GM19397 (cell line): Measurements from ENCODE around the gene SULT1A3.
"Not testable (repeated sequence)": the region's sequence is repeated elsewhere in the genome, so short reads cannot be mapped to it uniquely, and the experiment has no call there.

ENCODE experiments used
- ATAC-seq: cut with Tn5 transposase; IDR thresholded peaks from one replicate; pipeline ENCODE4 v1.9.1; 2021; ENCODE audit warnings: mild to moderate bottlenecking, moderate library complexity; ENCODE audit not compliant: unreplicated experiment

SULT1A3 gene

DNA sequence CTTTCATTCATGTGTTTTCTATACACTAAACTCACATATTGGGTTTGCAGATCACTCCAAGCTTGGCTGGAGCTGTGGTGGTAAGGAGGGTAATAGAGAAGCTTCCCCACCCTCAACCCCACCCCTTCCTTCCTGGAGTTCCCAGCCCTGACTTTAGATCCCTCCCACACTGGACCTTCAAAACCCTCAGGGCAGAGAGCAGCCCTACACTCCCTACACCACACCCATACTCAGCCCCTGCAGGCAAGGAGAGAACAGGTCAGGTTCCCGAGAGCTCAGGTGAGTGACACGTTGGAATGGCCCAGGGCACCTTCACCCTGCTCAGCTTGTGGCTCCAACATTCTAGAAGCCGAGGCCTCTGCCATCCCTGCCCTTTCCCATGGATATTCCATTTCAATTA is at the start of gene SULT1A3:
SULT1A3 (plus strand) TSS at position 207 of the 400 bp plus-strand sequence. CDS start 1,474 bp downstream, outside the sequence.
- ATAC-seq: not testable (repeated sequence)

- ATAC-seq: no peak
These were observed 48.0 kb upstream of the SULT1A3 start for GRCh38 chr16:30151091-30151490.

DNA sequence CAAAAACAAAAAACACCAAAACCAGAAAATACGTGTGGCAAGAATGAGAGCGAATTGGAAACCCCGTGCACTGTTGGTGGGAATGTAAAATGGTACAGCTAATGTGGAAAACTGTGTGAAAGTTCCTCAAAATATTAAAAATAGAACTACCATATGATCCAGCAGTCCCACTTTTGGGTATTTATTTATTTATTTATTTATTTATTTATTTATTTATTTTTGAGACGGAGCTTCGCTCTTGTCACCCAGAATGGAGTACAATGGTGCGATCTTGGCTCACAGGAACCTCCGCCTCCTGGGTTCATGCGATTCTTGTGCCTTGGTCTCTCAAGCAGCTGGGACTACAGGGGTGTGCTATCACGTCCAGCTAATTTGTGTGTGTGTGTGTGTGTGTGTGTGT is 46.5 kb upstream of the SULT1A3 start:
- ATAC-seq: no peak

DNA sequence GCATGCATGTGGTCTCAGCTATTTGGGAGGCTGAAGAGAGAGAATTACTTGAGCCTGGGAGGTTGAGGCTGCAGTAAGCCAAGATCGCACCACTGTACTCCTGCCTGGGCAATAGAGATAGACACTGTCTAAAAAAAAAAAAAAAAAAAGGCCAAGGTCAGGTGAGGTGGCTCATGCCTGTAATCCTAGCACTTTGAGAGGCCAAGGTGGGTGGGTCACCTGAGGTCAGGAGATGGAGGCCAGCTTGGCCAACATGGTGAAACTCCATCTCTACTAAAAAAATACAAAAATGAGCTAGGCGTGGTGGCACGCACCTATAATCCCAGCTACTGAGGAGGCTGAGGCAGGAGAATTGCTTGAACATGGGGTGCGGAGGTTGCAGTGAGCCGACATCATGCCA is 43.9 kb upstream of the SULT1A3 start:
- ATAC-seq: no peak

- no peak for ATAC-seq
These were observed 41.8 kb upstream of the SULT1A3 start for GRCh38 chr16:30157214-30157613.

DNA sequence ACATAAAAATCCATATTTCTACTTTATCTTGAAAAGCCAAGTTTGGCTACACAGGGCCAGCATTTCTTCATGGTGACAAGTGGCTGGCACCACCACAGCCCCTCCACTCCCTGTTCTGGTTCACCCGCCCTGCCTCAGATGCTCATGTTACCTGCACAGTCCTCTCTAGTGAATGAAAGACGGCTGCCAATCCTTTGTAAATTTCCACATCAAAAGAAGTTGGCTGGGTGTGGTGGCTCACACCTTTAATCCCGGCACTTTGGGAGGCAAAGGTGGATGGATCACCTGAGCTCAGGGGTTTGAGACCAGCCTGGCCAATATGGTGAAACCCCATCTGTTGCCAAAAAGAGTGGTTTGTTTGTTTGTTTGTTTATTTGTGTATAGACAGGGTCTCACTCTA is 35.5 kb upstream of the SULT1A3 start:
- ATAC-seq: no peak

DNA sequence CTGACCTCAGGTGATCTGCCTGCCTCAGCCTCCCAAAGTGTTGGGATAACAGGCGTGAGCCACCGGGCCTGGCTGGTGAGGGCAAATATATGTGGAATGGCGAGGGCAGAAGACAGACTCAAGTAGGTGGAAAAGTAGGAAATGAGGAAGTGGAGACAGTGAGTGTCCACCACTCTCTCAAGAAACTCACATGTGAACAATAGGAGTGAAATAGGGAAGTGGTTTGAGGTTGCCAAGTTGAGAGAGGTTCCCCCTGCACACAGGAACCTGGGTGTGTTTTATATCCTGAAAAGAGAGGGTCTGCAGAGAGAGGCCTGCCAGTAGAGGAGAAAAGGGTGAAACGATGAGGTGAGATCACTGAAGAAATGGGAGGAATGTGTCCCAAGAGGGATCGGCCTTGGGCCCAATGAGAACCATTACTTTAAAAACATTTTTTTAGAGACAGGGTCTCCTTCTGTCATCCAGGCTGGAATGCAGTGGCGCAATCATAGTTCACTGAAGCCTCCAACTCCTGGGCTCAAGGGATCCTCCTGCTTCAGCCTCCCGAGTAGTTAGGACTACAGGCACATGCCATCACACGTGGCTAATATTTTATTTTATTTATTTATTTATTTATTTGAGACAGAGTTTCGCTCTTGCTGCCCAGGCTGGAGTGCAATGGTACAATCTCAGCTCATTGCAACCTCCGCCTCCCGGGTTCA is 32.7 kb upstream of the SULT1A3 start:
- ATAC-seq: peak; percentile 55

GRCh38 chr16:30168746-30169145 is 30.3 kb upstream of the SULT1A3 start:
- ATAC-seq: not testable (repeated sequence)

- ATAC-seq: not testable (repeated sequence)
These were observed 29.6 kb upstream of the SULT1A3 start for GRCh38 chr16:30169416-30169815.

DNA sequence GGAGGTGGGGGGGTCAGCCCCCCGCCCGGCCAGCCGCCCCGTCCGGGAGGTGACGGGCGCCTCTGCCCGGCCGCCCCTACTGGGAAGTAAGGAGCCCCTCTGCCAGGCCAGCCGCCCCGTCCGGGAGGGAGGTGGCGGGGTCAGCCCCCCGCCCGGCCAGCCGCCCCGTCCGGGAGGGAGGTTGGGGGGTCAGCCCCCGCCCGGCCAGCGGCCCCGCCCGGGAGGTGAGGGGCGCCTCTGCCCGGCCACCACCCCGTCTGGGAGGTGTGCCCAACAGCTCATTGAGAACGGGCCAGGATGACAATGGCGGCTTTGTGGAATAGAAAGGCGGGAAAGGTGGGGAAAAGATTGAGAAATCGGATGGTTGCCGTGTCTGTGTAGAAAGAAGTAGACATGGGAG is 28.9 kb upstream of the SULT1A3 start:
- not testable (repeated sequence) for ATAC-seq

- ATAC-seq: no peak
These were observed 26.0 kb upstream of the SULT1A3 start for GRCh38 chr16:30173054-30173453.

- ATAC-seq: not testable (repeated sequence)
These were observed 22.2 kb upstream of the SULT1A3 start for GRCh38 chr16:30176876-30177275.

GRCh38 chr16:30179195-30179594 is 19.9 kb upstream of the SULT1A3 start:
- ATAC-seq: no peak

GRCh38 chr16:30179931-30180330 is 19.1 kb upstream of the SULT1A3 start:
- no peak for ATAC-seq

- no peak for ATAC-seq
These were observed 18.3 kb upstream of the SULT1A3 start for GRCh38 chr16:30180741-30181140.

DNA sequence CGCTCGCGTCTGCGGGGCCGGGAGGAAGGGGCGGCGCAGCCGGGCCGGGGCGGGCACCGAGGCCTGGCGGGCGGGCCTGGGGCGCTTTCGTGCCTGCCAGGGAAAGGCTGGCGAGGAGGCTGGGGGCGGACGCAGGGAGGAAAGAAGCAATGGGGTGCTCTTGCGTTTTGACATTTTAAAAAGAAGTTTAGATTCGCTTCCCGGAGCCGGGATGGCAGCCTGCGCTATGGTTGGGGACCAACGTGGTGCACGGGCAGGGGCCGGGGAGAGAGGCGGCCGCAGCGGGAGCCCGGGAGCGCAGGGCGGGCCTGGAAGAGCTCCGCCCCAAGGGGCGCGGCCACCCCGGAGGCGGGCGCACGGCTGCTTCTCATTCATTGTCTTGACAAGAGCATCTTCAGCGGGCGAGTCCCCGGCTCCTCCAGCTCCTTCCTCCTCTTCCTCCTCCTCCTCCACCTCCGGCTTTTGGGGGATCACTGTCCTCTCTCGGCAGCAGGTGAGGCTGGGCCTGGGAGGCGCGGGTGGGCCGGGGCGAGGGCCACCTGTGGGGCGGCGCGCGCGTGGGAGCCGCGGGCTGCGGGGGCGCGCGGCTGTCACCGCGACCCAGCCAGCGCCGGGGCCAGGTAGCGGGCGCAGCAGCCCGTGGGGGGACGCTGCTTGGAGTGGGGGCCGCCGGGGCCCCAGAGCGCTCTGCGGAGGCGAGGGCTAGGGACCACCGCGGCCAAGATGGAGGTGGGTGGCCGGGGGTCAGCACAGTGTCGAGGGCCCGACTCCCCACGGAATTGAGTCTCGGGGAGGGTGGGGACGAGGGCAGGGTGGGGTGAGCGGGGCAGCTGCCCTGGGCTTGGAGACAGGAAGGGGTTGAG is 15.6 kb upstream of the SULT1A3 start, which contains the start of gene CORO1A:
CORO1A (plus strand) TSS at position 370 of the 863 bp plus-strand sequence. CDS start 1,608 bp downstream, outside the sequence.
- peak; percentile 60 for ATAC-seq

GRCh38 chr16:30184096-30184890 is 14.8 kb upstream of the SULT1A3 start:
- peak; percentile 29 for ATAC-seq

DNA sequence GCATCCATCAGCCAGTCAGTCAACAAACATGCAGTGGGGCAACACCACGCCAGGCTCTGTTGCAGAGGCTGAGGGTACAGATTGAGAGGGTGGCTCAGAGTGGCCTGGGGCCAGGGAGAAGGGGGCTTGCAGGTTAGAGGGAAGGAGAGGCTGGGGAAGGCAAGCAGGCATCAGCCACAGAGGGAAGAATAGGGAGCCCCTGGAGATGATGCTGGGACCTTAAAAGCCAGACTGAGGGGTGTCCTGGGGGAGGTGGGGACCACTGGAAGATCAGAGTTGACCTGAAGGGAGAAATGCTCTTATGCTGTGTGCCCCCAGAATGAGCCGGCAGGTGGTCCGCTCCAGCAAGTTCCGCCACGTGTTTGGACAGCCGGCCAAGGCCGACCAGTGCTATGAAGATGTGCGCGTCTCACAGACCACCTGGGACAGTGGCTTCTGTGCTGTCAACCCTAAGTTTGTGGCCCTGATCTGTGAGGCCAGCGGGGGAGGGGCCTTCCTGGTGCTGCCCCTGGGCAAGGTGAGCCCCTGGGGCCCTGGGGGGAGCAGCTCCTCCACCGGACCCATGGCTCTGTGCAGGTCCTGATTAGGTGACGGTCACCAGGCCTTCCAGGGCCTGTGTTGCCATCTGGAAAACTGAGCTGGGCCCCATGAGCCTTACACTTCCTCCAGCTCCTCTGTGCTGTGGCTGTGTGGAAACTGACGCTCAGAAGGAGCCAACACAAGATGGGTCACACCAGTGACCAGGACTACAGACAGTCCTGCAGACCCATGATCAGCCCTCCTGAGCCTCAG is 14.0 kb upstream of the SULT1A3 start:
- ATAC-seq: no peak

DNA sequence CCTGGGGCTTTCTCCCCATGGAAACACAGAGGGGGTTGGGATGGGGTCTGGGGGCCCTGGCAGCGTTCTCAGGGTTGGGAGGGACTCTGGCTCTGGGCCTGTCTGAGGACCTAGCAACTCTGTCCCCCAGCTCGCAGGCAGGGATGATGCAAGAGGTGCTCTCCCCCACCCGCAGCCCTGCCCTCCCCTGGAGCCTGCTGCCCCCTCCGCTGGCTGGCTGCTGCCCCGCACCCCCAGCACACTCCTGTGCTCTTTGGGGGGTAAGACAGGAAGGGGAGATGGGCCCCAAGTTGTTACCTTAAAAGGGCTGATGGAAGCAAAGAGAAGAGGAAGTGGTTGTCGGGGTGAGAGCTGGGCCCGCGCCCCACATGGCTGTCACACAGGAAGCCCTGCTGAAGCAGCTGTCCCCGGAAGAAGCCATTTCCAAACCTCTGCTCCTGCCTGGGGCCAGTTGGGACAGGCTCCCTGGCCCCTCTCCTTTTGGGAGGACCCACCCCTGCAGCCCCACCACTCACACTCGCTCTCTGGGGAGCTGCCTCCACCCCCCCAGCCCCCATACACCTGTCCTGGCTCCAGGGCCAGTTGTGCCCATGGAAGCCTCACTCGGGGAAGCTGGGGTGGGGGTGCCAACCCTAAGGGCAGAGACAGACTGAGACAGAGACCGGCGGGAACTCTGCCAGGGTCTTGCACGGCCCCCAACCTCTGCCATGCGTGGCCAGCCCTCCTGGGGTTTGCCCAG is 13.2 kb upstream of the SULT1A3 start:
- ATAC-seq: peak; percentile 26

GRCh38 chr16:30186444-30186781 is 12.6 kb upstream of the SULT1A3 start:
- ATAC-seq: no peak
